Measurements from ENCODE around the gene IGSF21.
"Not testable (repeated sequence)": the region's sequence is repeated elsewhere in the genome, so short reads cannot be mapped to it uniquely, and the experiment has no call there.

IGSF21 gene

GRCh38 chr1:18149027-18149641 lies 41.5 kb downstream of the IGSF21 start:
- Histone ChIP-seq H3K27me3 (ENCODE audit: low read depth) (peaks cover 8% of the 10 kb centered on the region), H3K9me3 (no peaks in the 10 kb centered on the region), H3K36me3 (replicated peaks) (no peaks in the 10 kb centered on the region), H3K4me1 (no peaks in the 10 kb centered on the region), H3K4me3 (no peak overlapping the region)
- in situ Hi-C loops (cut with MboI; ENCODE audit: low sequenced_read_pairs): no loop called here
- DNase-seq (ENCODE audit: low spot score in 2 of 2): no peak

- Histone ChIP-seq H3K36me3 (replicated peaks) (no peaks in the 10 kb centered on the region), H3K4me3 (no peak overlapping the region), H3K4me1 (no peaks in the 10 kb centered on the region), H3K27me3 (ENCODE audit: low read depth) (peaks cover 8% of the 10 kb centered on the region), H3K9me3 (no peaks in the 10 kb centered on the region)
- no peak for DNase-seq (ENCODE audit: low spot score in 2 of 2)
- in situ Hi-C loops (cut with MboI; ENCODE audit: low sequenced_read_pairs): no loop called here
These were observed 44.0 kb downstream of the IGSF21 start for GRCh38 chr1:18151436-18152122.

GRCh38 chr1:18154430-18155194 lies 47.0 kb downstream of the IGSF21 start:
- Histone ChIP-seq H3K4me1 (no peaks in the 10 kb centered on the region), H3K27me3 (ENCODE audit: low read depth) (peaks cover 6% of the 10 kb centered on the region), H3K9me3 (no peaks in the 10 kb centered on the region), H3K36me3 (replicated peaks) (no peaks in the 10 kb centered on the region), H3K4me3 (no peak overlapping the region)
- DNase-seq (ENCODE audit: low spot score in 2 of 2): no peak
- in situ Hi-C loops (cut with MboI; ENCODE audit: low sequenced_read_pairs): no loop called here

GRCh38 chr1:18155881-18156385 lies 48.3 kb downstream of the IGSF21 start:
- Histone ChIP-seq H3K27me3 (ENCODE audit: low read depth) (peaks cover 6% of the 10 kb centered on the region; the same call in 1 of the 2 replicates), H3K4me1 (no peaks in the 10 kb centered on the region), H3K9me3 (no peaks in the 10 kb centered on the region), H3K4me3 (no peak overlapping the region), H3K36me3 (replicated peaks) (no peaks in the 10 kb centered on the region)
- DNase-seq (ENCODE audit: low spot score in 2 of 2): no peak
- in situ Hi-C loops (cut with MboI; ENCODE audit: low sequenced_read_pairs): no loop called here

- Histone ChIP-seq H3K9me3 (no peaks in the 10 kb centered on the region), H3K36me3 (replicated peaks) (no peaks in the 10 kb centered on the region), H3K4me3 (no peak overlapping the region), H3K27me3 (ENCODE audit: low read depth) (0 out of 2 replicates have a peak, but pooled peaks cover under 1% of the 10 kb centered on the region), H3K4me1 (no peaks in the 10 kb centered on the region)
- no peak for DNase-seq (ENCODE audit: low spot score in 2 of 2)
- in situ Hi-C loops (cut with MboI; ENCODE audit: low sequenced_read_pairs): no loop called here
These were observed 49.8 kb downstream of the IGSF21 start for GRCh38 chr1:18157352-18157751.

GRCh38 chr1:18157968-18158367 lies 50.4 kb downstream of the IGSF21 start:
- in situ Hi-C loops (cut with MboI; ENCODE audit: low sequenced_read_pairs): no loop called here
- H3K9me3 ChIP-seq: no peaks in the 10 kb centered on the region
- no peak overlapping the region for H3K4me3 ChIP-seq
- DNase-seq (ENCODE audit: low spot score in 2 of 2): no peak
- H3K27me3 ChIP-seq (ENCODE audit: low read depth): 0 out of 2 replicates have a peak, but pooled peaks cover 5% of the 10 kb centered on the region
- H3K36me3 ChIP-seq (replicated peaks): no peaks in the 10 kb centered on the region
- H3K4me1 ChIP-seq: no peaks in the 10 kb centered on the region

- H3K27me3 ChIP-seq (ENCODE audit: low read depth): peaks cover 11% of the 10 kb centered on the region
- no peak for DNase-seq (ENCODE audit: low spot score in 2 of 2)
- no peaks in the 10 kb centered on the region for H3K9me3 ChIP-seq
- no peaks in the 10 kb centered on the region for H3K4me1 ChIP-seq
- H3K36me3 ChIP-seq (replicated peaks): no peaks in the 10 kb centered on the region
- in situ Hi-C loops (cut with MboI; ENCODE audit: low sequenced_read_pairs): no loop called here
- H3K4me3 ChIP-seq: no peak overlapping the region
These were observed 51.1 kb downstream of the IGSF21 start for GRCh38 chr1:18158714-18159113.

- H3K9me3 ChIP-seq: no peaks in the 10 kb centered on the region
- peaks cover 16% of the 10 kb centered on the region for H3K27me3 ChIP-seq (ENCODE audit: low read depth)
- no peaks in the 10 kb centered on the region for H3K36me3 ChIP-seq (replicated peaks)
- in situ Hi-C loops (cut with MboI; ENCODE audit: low sequenced_read_pairs): no loop called here
- H3K4me1 ChIP-seq: no peaks in the 10 kb centered on the region
- DNase-seq (ENCODE audit: low spot score in 2 of 2): no peak
- H3K4me3 ChIP-seq: no peak overlapping the region
These were observed 52.8 kb downstream of the IGSF21 start for GRCh38 chr1:18160290-18160942.

GRCh38 chr1:18161690-18162089 lies 54.1 kb downstream of the IGSF21 start:
- in situ Hi-C loops (cut with MboI; ENCODE audit: low sequenced_read_pairs): no loop called here
- H3K27me3 ChIP-seq (ENCODE audit: low read depth): peaks cover 22% of the 10 kb centered on the region

GRCh38 chr1:18165640-18166039 lies 58.0 kb downstream of the IGSF21 start:
- in situ Hi-C loops (cut with MboI; ENCODE audit: low sequenced_read_pairs); H3K36me3 ChIP-seq (replicated peaks); DNase-seq (ENCODE audit: low spot score in 2 of 2); H3K4me3 ChIP-seq; H3K9me3 ChIP-seq; H3K4me1 ChIP-seq: not testable (repeated sequence)
- H3K27me3 ChIP-seq (ENCODE audit: low read depth): peaks cover 24% of the 10 kb centered on the region

More at GRCh38 chr1:18161690-18162089, 54.1 kb downstream of the IGSF21 start:
- Histone ChIP-seq H3K4me3 (no peak overlapping the region), H3K4me1 (no peaks in the 10 kb centered on the region), H3K36me3 (replicated peaks) (no peaks in the 10 kb centered on the region), H3K9me3 (no peaks in the 10 kb centered on the region)
- DNase-seq (ENCODE audit: low spot score in 2 of 2): no peak

- in situ Hi-C loops (cut with MboI; ENCODE audit: low sequenced_read_pairs): no loop called here
- no peaks in the 10 kb centered on the region for H3K4me1 ChIP-seq
- no peaks in the 10 kb centered on the region for H3K36me3 ChIP-seq (replicated peaks)
- H3K4me3 ChIP-seq: no peak overlapping the region
- H3K27me3 ChIP-seq (ENCODE audit: low read depth): peaks cover 24% of the 10 kb centered on the region
- DNase-seq (ENCODE audit: low spot score in 2 of 2): no peak
- H3K9me3 ChIP-seq: no peaks in the 10 kb centered on the region
These were observed 58.7 kb downstream of the IGSF21 start for GRCh38 chr1:18166341-18166740.

GRCh38 chr1:18166929-18167328 lies 59.3 kb downstream of the IGSF21 start:
- Histone ChIP-seq H3K4me1 (no peaks in the 10 kb centered on the region), H3K27me3 (ENCODE audit: low read depth) (peaks cover 24% of the 10 kb centered on the region)
- in situ Hi-C loops (cut with MboI; ENCODE audit: low sequenced_read_pairs): no loop called here

GRCh38 chr1:18170444-18170843 lies 62.8 kb downstream of the IGSF21 start:
- peaks cover 16% of the 10 kb centered on the region for H3K27me3 ChIP-seq (ENCODE audit: low read depth)
- no peaks in the 10 kb centered on the region for H3K9me3 ChIP-seq
- in situ Hi-C loops (cut with MboI; ENCODE audit: low sequenced_read_pairs): no loop called here
- no peak overlapping the region for H3K4me3 ChIP-seq
- H3K36me3 ChIP-seq (replicated peaks): no peaks in the 10 kb centered on the region
- DNase-seq (ENCODE audit: low spot score in 2 of 2): no peak
- H3K4me1 ChIP-seq: no peaks in the 10 kb centered on the region

More at GRCh38 chr1:18166929-18167328, 59.3 kb downstream of the IGSF21 start:
- no peaks in the 10 kb centered on the region for H3K36me3 ChIP-seq (replicated peaks)
- no peak overlapping the region for H3K4me3 ChIP-seq
- no peak for DNase-seq (ENCODE audit: low spot score in 2 of 2)
- H3K9me3 ChIP-seq: no peaks in the 10 kb centered on the region

Data from HAP-1 (cell line).